ENCODE data around the gene WDR76. TPM values are rescaled to one million over a fixed set of nuclear protein-coding genes. Genes with fewer than 3 reads are reported as not detected.

The WDR76 gene
- total RNA-seq, 1 experiment from 2014 or later, result 11.5 TPM

DNA sequence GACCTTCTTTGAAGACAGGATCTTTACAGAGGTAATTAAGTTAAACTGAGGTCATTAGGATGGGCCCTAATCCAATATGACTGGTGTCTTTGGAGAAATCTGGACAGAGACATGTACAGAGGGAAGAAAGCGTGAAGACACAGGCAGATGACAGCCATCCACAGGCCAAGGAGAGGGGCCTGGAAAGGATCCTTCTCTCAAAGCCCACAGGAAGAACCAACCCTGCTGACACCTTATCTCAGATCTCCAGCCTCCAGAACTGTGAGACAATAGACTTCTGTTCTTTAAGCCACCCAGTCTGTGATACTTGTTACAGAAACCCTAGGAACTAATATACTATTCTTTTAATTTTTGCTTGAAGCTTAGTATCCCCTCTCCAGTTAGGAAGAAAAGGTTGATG is 74.2 kb downstream of the WDR76 start:
- no peaks in the 10 kb centered on the region for H3K4me1 Mint-ChIP-seq (ENCODE audit: low read depth, unreplicated experiment)
- intact Hi-C loops (cut with micrococcal nuclease; ENCODE audit: unreplicated experiment), result loop anchor here (10.0 kb wide), 1 partner anchor 164 kb away; no protein-coding TSS in a partner anchor
- TF ChIP-seq, protein P1, sequence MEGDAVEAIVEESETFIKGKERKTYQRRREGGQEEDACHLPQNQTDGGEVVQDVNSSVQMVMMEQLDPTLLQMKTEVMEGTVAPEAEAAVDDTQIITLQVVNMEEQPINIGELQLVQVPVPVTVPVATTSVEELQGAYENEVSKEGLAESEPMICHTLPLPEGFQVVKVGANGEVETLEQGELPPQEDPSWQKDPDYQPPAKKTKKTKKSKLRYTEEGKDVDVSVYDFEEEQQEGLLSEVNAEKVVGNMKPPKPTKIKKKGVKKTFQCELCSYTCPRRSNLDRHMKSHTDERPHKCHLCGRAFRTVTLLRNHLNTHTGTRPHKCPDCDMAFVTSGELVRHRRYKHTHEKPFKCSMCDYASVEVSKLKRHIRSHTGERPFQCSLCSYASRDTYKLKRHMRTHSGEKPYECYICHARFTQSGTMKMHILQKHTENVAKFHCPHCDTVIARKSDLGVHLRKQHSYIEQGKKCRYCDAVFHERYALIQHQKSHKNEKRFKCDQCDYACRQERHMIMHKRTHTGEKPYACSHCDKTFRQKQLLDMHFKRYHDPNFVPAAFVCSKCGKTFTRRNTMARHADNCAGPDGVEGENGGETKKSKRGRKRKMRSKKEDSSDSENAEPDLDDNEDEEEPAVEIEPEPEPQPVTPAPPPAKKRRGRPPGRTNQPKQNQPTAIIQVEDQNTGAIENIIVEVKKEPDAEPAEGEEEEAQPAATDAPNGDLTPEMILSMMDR (IDR thresholded peaks at IDR 0.05; ENCODE audit: unreplicated experiment), result no peak
- CTCF ChIA-PET, result no interaction called here
- no TSS peak for BruUV-seq (replicated peaks)
- H3K36me3 Mint-ChIP-seq (ENCODE audit: insufficient read depth, unreplicated experiment), result no peaks in the 10 kb centered on the region
- DNase-seq, result no peak
- no peak overlapping the region for H3K27ac Mint-ChIP-seq (ENCODE audit: unreplicated experiment)
- no peak overlapping the region for H3K4me3 Mint-ChIP-seq (ENCODE audit: low read depth, unreplicated experiment)
- H3K9me3 Mint-ChIP-seq (ENCODE audit: low read depth, unreplicated experiment), result no peaks in the 10 kb centered on the region
- no peaks in the 10 kb centered on the region for H3K27me3 Mint-ChIP-seq (ENCODE audit: unreplicated experiment)

DNA sequence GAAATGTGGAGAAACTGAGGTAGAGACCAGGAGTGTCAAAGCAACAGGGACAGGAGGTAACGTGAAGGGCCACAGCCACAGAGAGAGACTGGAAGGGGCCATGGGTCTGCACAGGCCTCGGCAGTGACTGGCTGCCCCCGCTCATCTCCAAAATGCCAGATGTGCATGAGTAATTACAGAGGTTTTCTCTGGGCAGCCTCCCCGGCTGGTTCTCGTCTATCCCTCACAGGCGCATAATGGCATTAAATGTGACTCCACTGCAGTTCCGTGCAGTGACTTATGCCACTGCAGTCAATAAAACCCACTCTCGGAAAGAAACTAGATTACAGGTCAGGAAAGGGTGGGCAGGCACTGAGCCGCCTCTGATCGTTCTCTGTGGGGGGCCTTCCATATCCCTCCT is 74.7 kb downstream of the WDR76 start:
- no peaks in the 10 kb centered on the region for H3K4me1 Mint-ChIP-seq (ENCODE audit: low read depth, unreplicated experiment)
- CTCF ChIA-PET, result interaction anchor here (0.5 kb wide), 1 partner anchor 239 kb away, joined by 4 read pairs; no protein-coding TSS in a partner anchor
- no peak overlapping the region for H3K27ac Mint-ChIP-seq (ENCODE audit: unreplicated experiment)
- no TSS peak for BruUV-seq (replicated peaks)
- intact Hi-C loops (cut with micrococcal nuclease; ENCODE audit: unreplicated experiment), result loop anchor here (10.0 kb wide), 1 partner anchor 163 kb away; no protein-coding TSS in a partner anchor
- no peak for DNase-seq
- no peaks in the 10 kb centered on the region for H3K27me3 Mint-ChIP-seq (ENCODE audit: unreplicated experiment)
- no peaks in the 10 kb centered on the region for H3K9me3 Mint-ChIP-seq (ENCODE audit: low read depth, unreplicated experiment)
- no peak overlapping the region for H3K4me3 Mint-ChIP-seq (ENCODE audit: low read depth, unreplicated experiment)
- TF ChIP-seq, protein P1 (IDR thresholded peaks at IDR 0.05; ENCODE audit: unreplicated experiment), result no peak
- no peaks in the 10 kb centered on the region for H3K36me3 Mint-ChIP-seq (ENCODE audit: insufficient read depth, unreplicated experiment)

- intact Hi-C loops (cut with micrococcal nuclease; ENCODE audit: unreplicated experiment), result loop anchor here (10.0 kb wide), 1 partner anchor 161 kb away; no protein-coding TSS in a partner anchor
- no peak overlapping the region for H3K4me3 Mint-ChIP-seq (ENCODE audit: low read depth, unreplicated experiment)
- no peaks in the 10 kb centered on the region for H3K27me3 Mint-ChIP-seq (ENCODE audit: unreplicated experiment)
- H3K9me3 Mint-ChIP-seq (ENCODE audit: low read depth, unreplicated experiment), result no peaks in the 10 kb centered on the region
- DNase-seq, result peak; percentile 64
- no peaks in the 10 kb centered on the region for H3K4me1 Mint-ChIP-seq (ENCODE audit: low read depth, unreplicated experiment)
- TF ChIP-seq, protein P1 (IDR thresholded peaks at IDR 0.05; ENCODE audit: unreplicated experiment), result peak; percentile 34
- no TSS peak for BruUV-seq (replicated peaks)
- no peak overlapping the region for H3K27ac Mint-ChIP-seq (ENCODE audit: unreplicated experiment)
- CTCF ChIA-PET, result no interaction called here
- H3K36me3 Mint-ChIP-seq (ENCODE audit: insufficient read depth, unreplicated experiment), result no peaks in the 10 kb centered on the region
These were observed 77.1 kb downstream of the WDR76 start for GRCh38 chr15:43903864-43904290.

- no TSS peak for BruUV-seq (replicated peaks)
- TF ChIP-seq, protein P1 (IDR thresholded peaks at IDR 0.05; ENCODE audit: unreplicated experiment), result no peak
- Mint-ChIP-seq H3K27me3 (ENCODE audit: unreplicated experiment) (no peaks in the 10 kb centered on the region), H3K4me1 (ENCODE audit: low read depth, unreplicated experiment) (no peaks in the 10 kb centered on the region), H3K36me3 (ENCODE audit: insufficient read depth, unreplicated experiment) (peaks cover 4% of the 10 kb centered on the region), H3K27ac (ENCODE audit: unreplicated experiment) (no peak overlapping the region), H3K4me3 (ENCODE audit: low read depth, unreplicated experiment) (no peak overlapping the region), H3K9me3 (ENCODE audit: low read depth, unreplicated experiment) (no peaks in the 10 kb centered on the region)
- intact Hi-C loops (cut with micrococcal nuclease; ENCODE audit: unreplicated experiment), result loop anchor here (10.0 kb wide), 1 partner anchor 159 kb away; no protein-coding TSS in a partner anchor
- no peak for DNase-seq
- CTCF ChIA-PET, result no interaction called here
These were observed 79.0 kb downstream of the WDR76 start for GRCh38 chr15:43905755-43906154.

Measured in Calu3 (cell line).